Amniotic stem cell (primary cell): ENCODE measurements around the gene PPIP5K1.
"Not testable (repeated sequence)": the region's sequence is repeated elsewhere in the genome, so short reads cannot be mapped to it uniquely, and the experiment has no call there.

ENCODE experiments used
- DNase-seq: peaks from one replicate; lab custom pipeline; 2025; lab: John Stamatoyannopoulos, UW

PPIP5K1 gene

GRCh38 chr15:43544266-43544665 lies 45.7 kb downstream of the PPIP5K1 start:
- DNase-seq: no peak

GRCh38 chr15:43541785-43542184 lies 48.2 kb downstream of the PPIP5K1 start:
- no peak for DNase-seq

- DNase-seq: no peak
Measured at GRCh38 chr15:43538091-43538490, 51.9 kb downstream of the PPIP5K1 start.

- no peak for DNase-seq
Measured at GRCh38 chr15:43534897-43535296, 55.1 kb downstream of the PPIP5K1 start.

- not testable (repeated sequence) for DNase-seq
Measured at GRCh38 chr15:43532826-43533225, 57.2 kb downstream of the PPIP5K1 start.

- DNase-seq: no peak
Measured at GRCh38 chr15:43531018-43531670, 58.9 kb downstream of the PPIP5K1 start.

- no peak for DNase-seq
Measured at GRCh38 chr15:43529587-43530345, 60.2 kb downstream of the PPIP5K1 start.

- no peak for DNase-seq
Measured at GRCh38 chr15:43529141-43529540, 60.9 kb downstream of the PPIP5K1 start.

GRCh38 chr15:43528542-43529007 lies 61.4 kb downstream of the PPIP5K1 start:
- DNase-seq: no peak

GRCh38 chr15:43527802-43528541 lies 62.0 kb downstream of the PPIP5K1 start:
- DNase-seq: no peak

GRCh38 chr15:43527016-43527801 lies 62.8 kb downstream of the PPIP5K1 start:
- DNase-seq: no peak

GRCh38 chr15:43526261-43526930 lies 63.6 kb downstream of the PPIP5K1 start:
- DNase-seq: no peak

GRCh38 chr15:43525131-43525530 lies 64.9 kb downstream of the PPIP5K1 start:
- DNase-seq: no peak

- no peak for DNase-seq
Measured at GRCh38 chr15:43524254-43524845, 65.7 kb downstream of the PPIP5K1 start.

- DNase-seq: no peak
Measured at GRCh38 chr15:43523646-43524045, 66.4 kb downstream of the PPIP5K1 start.

- no peak for DNase-seq
Measured at GRCh38 chr15:43522247-43522646, 67.8 kb downstream of the PPIP5K1 start.

GRCh38 chr15:43521419-43521818 lies 68.6 kb downstream of the PPIP5K1 start:
- no peak for DNase-seq

- no peak for DNase-seq
Measured at GRCh38 chr15:43520138-43520537, 69.9 kb downstream of the PPIP5K1 start.

- DNase-seq: no peak
Measured at GRCh38 chr15:43519196-43519595, 70.8 kb downstream of the PPIP5K1 start.

- no peak for DNase-seq
Measured at GRCh38 chr15:43518197-43518761, 71.7 kb downstream of the PPIP5K1 start.
